Dedifferentiated amniotic fluid mesenchymal stem cell (primary cell): ENCODE data around the gene B3GNT7.
"Not testable (repeated sequence)": the region's sequence is repeated elsewhere in the genome, so short reads cannot be mapped to it uniquely, and the experiment has no call there.

Experiments used
- DNase-seq: peaks from one replicate; pipeline ENCODE4 v3.0.0-alpha.2; 2016; ENCODE audit errors: extremely low spot score

The B3GNT7 gene

DNA sequence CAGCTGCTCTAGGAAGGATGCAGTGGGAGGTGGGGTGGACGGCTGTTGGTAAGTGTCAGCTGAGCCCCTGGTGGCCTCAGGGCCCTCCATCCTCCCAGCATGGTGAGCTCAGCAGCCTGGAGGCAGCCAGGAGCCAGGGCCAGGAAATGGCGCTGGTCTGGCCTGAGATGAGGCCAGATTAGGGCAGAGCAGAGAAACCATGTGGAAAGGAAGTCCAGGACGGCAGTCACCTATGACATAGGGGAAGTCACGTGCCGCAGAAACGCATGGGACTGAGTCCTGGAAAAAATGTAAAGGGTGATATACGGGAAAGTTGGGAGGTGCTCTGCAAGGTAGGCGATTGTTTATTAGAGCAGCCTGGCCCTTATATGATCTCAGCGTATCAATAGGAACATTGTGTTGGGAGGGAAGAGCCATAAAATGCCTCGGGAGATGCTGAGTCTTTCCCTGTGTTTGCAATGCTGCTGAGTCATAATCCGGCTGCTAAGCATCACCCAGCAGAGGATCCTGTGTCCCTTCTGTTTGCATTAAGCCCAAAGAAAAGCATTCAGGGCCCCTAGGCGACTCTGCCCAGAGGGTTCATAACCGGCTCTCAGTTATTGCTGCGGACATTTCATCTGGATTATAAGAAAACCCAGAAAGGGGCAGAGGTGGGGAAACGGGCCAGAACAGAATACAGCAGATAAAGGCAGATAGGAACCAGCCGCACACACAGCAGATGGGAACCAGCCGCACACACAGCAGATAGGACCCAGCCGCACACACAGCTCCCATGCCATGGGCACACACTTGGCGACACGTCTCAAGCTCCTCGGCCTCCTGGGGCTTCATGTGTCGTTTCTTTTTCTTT is 30.3 kb upstream of the B3GNT7 start:
- peak; percentile 82 for DNase-seq

- no peak for DNase-seq
These were observed 28.3 kb upstream of the B3GNT7 start for GRCh38 chr2:231367178-231367577.

DNA sequence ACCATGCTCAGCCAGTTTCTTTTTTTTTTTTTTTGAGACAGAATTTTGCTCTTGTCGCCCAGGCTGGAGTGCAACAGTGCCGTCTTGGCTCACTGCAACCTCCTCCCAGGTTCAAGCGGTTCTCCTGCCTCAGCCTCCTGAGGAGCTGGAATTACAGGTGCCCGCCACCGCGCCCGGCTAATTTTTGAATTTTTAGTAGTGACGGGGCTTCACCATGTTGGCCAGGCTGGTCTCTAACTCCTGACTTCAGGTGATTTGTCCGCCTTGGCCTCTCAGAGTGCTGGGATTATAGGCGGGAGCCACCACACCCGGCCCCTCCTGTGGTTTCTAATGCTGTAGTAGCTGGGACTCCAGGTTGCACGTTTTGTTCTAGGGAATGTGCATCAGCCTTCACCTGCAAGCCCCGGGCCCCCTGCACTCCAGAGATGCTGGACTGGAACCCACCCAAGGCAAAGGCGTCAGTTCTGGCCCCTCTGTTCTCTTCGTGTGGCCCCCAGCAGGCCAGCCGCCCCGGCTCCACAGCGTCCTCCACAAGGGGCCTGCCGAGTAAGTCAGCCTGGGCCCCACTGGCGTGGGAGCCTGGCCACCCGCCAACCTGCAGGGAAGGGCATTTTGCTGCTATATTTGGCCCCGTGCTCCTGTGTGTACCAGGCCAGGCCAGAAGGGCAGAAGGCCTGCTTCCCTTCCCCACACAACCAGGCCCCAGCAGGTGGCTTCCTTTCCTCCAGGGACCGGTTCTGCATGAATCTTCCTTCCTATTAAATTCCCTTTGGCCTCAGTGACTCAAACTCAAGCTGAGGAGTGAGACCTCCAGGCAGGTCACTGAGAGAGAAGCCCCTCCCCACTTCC is 25.7 kb upstream of the B3GNT7 start:
- no peak for DNase-seq

DNA sequence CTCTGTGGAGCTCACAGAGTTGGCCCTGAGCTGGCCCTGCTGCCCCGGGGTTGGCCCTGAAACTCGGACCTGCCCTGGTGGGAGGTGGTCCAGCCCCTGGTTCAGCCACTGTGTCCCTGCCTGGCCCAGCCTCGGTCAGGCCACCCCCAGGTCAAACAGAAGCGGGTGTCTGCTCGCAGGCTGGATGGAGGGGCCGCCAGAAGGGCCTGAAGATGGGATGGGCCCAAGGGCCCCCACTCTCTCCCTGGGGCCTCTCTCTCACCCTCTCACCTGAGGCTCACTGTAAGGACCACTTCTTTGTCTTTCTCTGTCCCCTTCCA is 25.1 kb upstream of the B3GNT7 start:
- no peak for DNase-seq

GRCh38 chr2:231370749-231371429 is 24.6 kb upstream of the B3GNT7 start:
- no peak for DNase-seq

DNA sequence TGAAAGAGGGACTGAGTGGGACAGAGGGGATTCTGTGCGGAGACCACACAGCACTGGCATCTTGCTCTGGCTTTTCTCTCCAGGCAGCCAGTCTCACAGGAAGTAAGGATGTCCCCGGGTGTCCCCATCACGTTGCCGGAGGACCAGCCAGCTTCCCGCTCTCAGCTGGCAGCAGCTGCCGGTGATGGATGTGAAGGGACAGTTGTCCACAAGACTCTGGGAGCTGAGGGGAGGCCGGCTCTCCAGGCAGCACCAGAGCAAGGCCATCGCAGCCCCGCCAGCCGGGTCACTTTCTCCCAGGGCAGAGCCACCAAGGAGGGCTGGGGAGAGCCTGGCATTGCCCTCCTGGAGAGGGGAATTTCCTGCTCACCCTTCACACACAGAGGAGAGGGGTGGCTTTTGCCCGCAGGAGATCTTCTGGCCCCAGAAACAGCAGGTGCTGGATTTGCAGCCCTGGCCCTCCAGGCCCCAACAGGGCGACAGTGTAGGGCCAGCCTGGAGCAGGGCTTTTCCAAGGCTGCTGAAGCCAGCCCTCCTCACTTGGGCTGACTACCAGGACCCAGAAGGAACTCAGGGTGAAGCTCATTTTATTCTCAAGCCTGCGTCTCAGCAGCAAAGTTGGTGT is 24.0 kb upstream of the B3GNT7 start:
- no peak for DNase-seq

DNA sequence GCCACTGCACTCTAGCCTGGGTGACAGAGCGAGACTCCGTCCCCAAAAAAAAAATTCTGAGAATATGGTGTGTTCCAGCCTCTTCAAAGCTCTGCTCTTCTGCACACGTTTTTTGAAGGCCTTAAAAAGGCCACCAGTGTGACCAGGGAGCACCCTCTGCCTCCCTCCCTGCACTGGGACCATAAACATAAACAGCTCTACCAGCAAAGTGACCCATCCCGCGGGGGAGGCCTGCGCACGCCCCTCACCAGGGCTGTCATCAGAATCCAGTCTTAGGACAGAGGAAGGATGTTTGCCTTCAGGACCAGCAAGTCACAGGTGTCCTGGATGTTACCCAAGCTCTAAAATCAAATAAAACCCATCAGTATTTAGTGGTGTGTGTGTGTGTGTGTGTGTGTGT is 23.2 kb upstream of the B3GNT7 start:
- no peak for DNase-seq

DNA sequence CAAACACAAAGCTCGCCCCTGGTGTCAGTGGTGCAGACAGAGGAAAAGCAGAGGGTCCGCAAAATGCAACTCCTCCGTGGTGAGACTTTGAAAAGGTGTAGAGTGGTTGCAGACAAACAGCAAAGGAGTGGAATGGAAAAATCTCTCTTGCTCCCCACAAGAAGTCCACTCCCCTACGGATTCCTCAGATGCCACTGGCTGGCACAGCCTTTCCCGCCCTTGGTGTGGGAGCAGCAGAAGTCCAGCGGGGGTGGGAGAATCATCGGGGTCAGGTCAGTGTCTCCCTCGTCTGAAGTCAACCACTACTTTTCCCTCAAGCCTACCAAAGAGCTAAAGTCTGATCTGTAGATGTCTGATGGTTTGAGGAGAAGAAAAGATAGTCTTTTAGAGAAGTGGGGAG is 22.3 kb upstream of the B3GNT7 start:
- DNase-seq = no peak

DNA sequence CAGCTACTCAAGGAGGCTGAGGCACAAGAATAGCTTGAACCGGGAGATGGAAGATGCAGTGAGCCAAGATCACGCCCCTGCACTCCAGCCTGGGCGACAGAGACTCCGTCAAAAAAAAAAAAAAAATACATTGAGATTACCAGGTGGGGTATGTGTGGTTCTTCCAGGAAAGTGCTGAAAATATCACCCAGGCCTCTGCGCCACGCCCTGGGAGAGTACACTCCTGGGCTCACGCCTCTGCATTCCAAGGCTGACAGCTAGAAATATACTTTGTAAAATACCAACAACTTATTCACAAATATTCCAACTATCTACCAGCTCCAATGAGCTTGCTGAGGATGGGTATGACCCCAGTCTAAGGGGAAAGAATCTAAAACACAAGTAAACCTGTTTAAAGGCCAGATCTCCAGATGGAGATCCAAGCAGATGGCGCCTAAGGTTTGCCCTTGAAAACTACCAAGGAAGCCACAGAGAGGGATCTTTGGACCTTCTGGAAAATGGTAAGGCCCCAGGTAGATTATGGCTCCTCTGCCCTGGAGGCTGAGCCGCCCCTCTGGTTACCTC is 21.6 kb upstream of the B3GNT7 start:
- DNase-seq = no peak

- no peak for DNase-seq
These were observed 20.7 kb upstream of the B3GNT7 start for GRCh38 chr2:231374771-231375170.

DNA sequence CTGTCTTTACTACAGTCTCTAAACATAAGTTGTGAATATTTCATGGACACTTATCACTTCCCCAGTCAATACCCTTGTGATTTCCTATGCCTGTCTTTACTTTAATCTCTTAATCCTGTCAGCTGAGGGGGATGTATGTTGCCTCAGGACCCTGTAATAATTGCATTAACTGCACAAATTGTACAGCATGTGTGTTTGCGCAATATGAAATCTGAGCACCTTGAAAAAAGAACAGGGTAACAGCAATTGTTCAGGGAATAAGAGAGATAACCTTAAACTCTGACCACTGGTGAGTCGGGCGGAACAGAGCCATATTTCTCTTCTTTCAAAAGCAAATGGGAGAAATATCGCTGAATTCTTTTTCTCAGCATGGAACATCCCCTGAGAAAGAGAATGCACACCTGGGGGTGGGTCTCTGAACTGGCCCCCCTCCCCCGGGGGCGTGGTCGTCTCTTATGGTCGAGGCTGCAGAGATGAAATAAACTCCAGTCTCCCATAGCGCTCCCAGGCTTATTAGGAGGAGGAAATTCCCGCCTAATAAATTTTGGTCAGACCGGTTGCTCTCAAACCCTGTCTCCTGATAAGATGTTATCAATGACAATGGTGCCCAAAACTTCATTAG is 19.4 kb upstream of the B3GNT7 start:
- not testable (repeated sequence) for DNase-seq

DNA sequence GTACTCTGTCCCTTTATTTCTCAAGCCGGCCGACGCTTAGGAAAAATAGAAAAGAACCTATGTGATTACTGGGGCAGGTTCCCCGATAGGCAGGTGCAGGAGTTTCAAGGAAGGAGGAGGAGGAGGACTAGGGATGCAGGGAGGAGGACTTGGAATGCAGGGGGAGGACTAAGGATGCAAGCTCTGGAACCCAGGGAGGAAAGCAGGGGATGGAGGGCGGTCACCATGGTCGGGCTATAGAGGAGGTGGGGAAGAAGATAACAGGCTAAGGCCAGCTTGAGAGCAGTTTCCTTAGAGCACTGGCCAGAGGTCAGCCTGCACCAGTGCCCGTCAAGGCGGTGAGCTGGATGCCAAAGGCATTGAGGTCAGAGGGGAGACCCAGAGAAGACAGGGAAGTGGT is 18.7 kb upstream of the B3GNT7 start:
- DNase-seq = no peak

GRCh38 chr2:231378026-231378722 is 17.3 kb upstream of the B3GNT7 start:
- DNase-seq = no peak

- DNase-seq = no peak
These were observed 16.0 kb upstream of the B3GNT7 start for GRCh38 chr2:231379266-231380215.

GRCh38 chr2:231380307-231380706 is 15.2 kb upstream of the B3GNT7 start:
- no peak for DNase-seq

GRCh38 chr2:231380991-231381847 is 14.3 kb upstream of the B3GNT7 start:
- no peak for DNase-seq

DNA sequence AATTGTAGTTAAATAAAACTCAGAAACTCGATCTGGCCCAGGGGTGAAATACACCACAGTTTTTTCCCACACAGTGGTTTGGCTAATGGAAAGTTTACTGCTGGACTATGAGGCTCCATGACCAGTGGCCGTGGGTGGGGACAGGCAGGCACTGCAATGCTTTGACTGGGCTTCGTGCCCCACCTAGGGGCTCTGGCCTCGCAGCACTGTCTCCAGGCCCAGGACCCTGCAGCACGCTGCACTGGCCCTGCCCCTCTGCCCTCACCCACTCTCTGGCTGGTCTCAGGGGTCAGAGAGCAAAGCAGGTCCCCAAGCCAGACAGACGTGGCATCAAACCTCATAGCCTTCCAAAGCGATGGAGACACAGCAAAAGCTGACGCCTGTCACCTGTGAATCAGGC is 13.4 kb upstream of the B3GNT7 start:
- no peak for DNase-seq

GRCh38 chr2:231383416-231384108 is 11.9 kb upstream of the B3GNT7 start:
- DNase-seq = no peak
